ENCODE results near the gene HEATR5B. TPM values are rescaled to one million over a fixed set of nuclear protein-coding genes. Genes with fewer than 3 reads are reported as not detected.

HEATR5B gene
- 11.0 to 12.6 TPM (median 12.5 TPM) in 3 replicates for total RNA-seq (2021)
- Bru-seq, nascent RNA = percentile 60 among the genes with signal in this experiment
- long read RNA-seq, experiment 1, full-length matches to known transcripts = 20 of 49 reads
- long read RNA-seq, experiment 1, partial matches to known transcripts = 12 of 49 reads
- long read RNA-seq, experiment 1, other reads (novel, unspliced or antisense) = 17 of 49 reads
- long read RNA-seq, experiment 2, full-length matches to known transcripts = 1 of 7 reads
- long read RNA-seq, experiment 2, partial matches to known transcripts = 5 of 7 reads
- long read RNA-seq, experiment 2, other reads (novel, unspliced or antisense) = 1 of 7 reads
- long read RNA-seq, experiment 3, partial matches to known transcripts = 3 of 3 reads
- long read RNA-seq, experiment 3, other reads (novel, unspliced or antisense) = 0 of 3 reads

DNA sequence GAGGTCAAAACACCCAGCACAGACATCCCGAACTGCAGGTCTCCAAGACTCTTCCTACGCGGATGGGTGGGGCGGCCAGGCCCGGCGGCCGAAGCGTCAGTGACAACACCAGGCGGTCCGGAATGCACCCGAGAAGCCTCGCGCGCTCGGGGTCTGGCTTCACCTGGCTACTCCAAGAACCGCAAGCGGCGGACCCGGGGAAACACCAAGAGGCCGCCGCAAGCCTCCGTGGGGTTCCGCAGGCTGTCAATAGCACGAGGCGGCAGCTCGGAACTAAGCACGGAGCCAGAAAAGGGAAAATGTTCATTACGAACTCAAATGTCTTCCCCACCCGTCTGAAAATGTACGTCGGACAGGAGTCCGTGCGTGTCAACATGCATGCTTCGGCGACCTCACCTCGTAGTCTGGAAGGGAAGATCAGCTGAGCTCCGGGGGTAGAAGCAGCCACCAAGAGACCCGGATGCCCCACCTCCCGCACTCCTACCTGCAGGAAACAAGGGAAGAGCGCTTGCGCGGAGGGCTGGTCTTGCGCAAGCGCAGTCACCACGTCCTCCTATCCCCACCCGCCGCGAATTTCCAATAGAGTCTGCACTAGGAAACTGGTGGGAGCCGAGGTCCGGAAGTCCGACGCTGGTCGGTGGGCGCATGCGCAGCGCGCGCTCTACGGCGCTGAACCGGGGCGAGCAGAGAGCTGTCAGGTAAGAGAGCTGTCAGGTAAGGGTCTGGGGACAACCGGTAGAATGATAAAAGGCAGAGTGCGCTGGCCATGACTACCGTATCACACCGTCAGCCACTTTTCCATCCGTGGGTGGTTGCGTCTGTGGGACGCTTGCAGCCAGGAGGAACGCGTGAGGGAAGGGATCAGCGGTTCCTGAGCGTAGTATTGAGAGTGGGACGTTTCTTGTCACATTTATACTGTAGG lies at the start of gene HEATR5B, which contains the start of gene GPATCH11:
TSS of gene HEATR5B (minus strand) at position 500 of the 922 bp plus-strand sequence. CDS start 958 bp downstream, outside the sequence.
TSS of gene GPATCH11 (plus strand) at position 646 of the 922 bp plus-strand sequence. CDS start 3,864 bp downstream, outside the sequence.
- H3K4me1 Mint-ChIP-seq = no peaks in the 10 kb centered on the region; the same call in 1 of the 2 replicates
- no peak within 1 kb of the TSS for H3K4me3 Mint-ChIP-seq
- CTCF ChIA-PET = interaction anchor here (0.8 to 1.2 kb wide), 3 partner anchors 29 to 299 kb away, joined by 3 to 4 read pairs (median 3); no protein-coding TSS in a partner anchor
- H3K9me3 Mint-ChIP-seq = no peaks in the 10 kb centered on the region
- ATAC-seq (peak; percentile 96), DNase-seq (ENCODE audit: low spot score) (peak; percentile 98)
- POLR2A ChIA-PET = interaction anchor here (0.6 kb wide), 1 partner anchor 173 kb away, joined by 8 read pairs; no protein-coding TSS in a partner anchor
- peaks cover 2% of the 10 kb centered on the region; the same call in 1 of the 2 replicates for H3K36me3 Mint-ChIP-seq
- TF ChIP-seq, protein P1, sequence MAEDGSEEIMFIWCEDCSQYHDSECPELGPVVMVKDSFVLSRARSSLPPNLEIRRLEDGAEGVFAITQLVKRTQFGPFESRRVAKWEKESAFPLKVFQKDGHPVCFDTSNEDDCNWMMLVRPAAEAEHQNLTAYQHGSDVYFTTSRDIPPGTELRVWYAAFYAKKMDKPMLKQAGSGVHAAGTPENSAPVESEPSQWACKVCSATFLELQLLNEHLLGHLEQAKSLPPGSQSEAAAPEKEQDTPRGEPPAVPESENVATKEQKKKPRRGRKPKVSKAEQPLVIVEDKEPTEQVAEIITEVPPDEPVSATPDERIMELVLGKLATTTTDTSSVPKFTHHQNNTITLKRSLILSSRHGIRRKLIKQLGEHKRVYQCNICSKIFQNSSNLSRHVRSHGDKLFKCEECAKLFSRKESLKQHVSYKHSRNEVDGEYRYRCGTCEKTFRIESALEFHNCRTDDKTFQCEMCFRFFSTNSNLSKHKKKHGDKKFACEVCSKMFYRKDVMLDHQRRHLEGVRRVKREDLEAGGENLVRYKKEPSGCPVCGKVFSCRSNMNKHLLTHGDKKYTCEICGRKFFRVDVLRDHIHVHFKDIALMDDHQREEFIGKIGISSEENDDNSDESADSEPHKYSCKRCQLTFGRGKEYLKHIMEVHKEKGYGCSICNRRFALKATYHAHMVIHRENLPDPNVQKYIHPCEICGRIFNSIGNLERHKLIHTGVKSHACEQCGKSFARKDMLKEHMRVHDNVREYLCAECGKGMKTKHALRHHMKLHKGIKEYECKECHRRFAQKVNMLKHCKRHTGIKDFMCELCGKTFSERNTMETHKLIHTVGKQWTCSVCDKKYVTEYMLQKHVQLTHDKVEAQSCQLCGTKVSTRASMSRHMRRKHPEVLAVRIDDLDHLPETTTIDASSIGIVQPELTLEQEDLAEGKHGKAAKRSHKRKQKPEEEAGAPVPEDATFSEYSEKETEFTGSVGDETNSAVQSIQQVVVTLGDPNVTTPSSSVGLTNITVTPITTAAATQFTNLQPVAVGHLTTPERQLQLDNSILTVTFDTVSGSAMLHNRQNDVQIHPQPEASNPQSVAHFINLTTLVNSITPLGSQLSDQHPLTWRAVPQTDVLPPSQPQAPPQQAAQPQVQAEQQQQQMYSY (CRISPR knock-in tag; IDR thresholded peaks at IDR 0.05) = 0 out of 2 replicates have a peak, but pooled peaks have one; percentile 21
- TF ChIP-seq GABPB1 (CRISPR knock-in tag; IDR thresholded peaks at IDR 0.05) (peak; percentile 68), SMAD3 (CRISPR knock-in tag; IDR thresholded peaks at IDR 0.05; ENCODE audit: borderline replicate concordance) (no peak), KAT7 (CRISPR knock-in tag; IDR thresholded peaks at IDR 0.05; ENCODE audit: borderline replicate concordance) (no peak), ZNF423 (CRISPR knock-in tag; IDR thresholded peaks at IDR 0.05) (peak; percentile 57; the same call in 1 of the 2 replicates), CREM (CRISPR knock-in tag; IDR thresholded peaks at IDR 0.05) (no peak), ETV6 (CRISPR knock-in tag; IDR thresholded peaks at IDR 0.05) (peak; percentile 22; the same call in 1 of the 2 replicates), NFATC4 (CRISPR knock-in tag; IDR thresholded peaks at IDR 0.05) (no peak), RELA (CRISPR knock-in tag; IDR thresholded peaks at IDR 0.05; ENCODE audit: borderline replicate concordance) (0 out of 2 replicates have a peak, but pooled peaks have one; percentile 53), SOX15 (CRISPR knock-in tag; IDR thresholded peaks at IDR 0.05) (no peak)
- TF ChIP-seq, protein P2, sequence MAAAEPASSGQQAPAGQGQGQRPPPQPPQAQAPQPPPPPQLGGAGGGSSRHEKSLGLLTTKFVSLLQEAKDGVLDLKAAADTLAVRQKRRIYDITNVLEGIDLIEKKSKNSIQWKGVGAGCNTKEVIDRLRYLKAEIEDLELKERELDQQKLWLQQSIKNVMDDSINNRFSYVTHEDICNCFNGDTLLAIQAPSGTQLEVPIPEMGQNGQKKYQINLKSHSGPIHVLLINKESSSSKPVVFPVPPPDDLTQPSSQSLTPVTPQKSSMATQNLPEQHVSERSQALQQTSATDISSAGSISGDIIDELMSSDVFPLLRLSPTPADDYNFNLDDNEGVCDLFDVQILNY (CRISPR knock-in tag; IDR thresholded peaks at IDR 0.05) = 0 out of 2 replicates have a peak, but pooled peaks have one; percentile 10
- TF ChIP-seq, protein P3, sequence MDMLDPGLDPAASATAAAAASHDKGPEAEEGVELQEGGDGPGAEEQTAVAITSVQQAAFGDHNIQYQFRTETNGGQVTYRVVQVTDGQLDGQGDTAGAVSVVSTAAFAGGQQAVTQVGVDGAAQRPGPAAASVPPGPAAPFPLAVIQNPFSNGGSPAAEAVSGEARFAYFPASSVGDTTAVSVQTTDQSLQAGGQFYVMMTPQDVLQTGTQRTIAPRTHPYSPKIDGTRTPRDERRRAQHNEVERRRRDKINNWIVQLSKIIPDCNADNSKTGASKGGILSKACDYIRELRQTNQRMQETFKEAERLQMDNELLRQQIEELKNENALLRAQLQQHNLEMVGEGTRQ (CRISPR knock-in tag; IDR thresholded peaks at IDR 0.05) = no peak
- TF ChIP-seq, protein P4, sequence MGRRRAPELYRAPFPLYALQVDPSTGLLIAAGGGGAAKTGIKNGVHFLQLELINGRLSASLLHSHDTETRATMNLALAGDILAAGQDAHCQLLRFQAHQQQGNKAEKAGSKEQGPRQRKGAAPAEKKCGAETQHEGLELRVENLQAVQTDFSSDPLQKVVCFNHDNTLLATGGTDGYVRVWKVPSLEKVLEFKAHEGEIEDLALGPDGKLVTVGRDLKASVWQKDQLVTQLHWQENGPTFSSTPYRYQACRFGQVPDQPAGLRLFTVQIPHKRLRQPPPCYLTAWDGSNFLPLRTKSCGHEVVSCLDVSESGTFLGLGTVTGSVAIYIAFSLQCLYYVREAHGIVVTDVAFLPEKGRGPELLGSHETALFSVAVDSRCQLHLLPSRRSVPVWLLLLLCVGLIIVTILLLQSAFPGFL (CRISPR knock-in tag; IDR thresholded peaks at IDR 0.05; ENCODE audit: borderline replicate concordance) = no peak
- TF ChIP-seq, protein P5, sequence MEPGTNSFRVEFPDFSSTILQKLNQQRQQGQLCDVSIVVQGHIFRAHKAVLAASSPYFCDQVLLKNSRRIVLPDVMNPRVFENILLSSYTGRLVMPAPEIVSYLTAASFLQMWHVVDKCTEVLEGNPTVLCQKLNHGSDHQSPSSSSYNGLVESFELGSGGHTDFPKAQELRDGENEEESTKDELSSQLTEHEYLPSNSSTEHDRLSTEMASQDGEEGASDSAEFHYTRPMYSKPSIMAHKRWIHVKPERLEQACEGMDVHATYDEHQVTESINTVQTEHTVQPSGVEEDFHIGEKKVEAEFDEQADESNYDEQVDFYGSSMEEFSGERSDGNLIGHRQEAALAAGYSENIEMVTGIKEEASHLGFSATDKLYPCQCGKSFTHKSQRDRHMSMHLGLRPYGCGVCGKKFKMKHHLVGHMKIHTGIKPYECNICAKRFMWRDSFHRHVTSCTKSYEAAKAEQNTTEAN (CRISPR knock-in tag; IDR thresholded peaks at IDR 0.05) = no peak
- TF ChIP-seq, protein P6, sequence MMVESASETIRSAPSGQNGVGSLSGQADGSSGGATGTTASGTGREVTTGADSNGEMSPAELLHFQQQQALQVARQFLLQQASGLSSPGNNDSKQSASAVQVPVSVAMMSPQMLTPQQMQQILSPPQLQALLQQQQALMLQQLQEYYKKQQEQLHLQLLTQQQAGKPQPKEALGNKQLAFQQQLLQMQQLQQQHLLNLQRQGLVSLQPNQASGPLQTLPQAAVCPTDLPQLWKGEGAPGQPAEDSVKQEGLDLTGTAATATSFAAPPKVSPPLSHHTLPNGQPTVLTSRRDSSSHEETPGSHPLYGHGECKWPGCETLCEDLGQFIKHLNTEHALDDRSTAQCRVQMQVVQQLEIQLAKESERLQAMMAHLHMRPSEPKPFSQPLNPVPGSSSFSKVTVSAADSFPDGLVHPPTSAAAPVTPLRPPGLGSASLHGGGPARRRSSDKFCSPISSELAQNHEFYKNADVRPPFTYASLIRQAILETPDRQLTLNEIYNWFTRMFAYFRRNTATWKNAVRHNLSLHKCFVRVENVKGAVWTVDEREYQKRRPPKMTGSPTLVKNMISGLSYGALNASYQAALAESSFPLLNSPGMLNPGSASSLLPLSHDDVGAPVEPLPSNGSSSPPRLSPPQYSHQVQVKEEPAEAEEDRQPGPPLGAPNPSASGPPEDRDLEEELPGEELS (CRISPR knock-in tag; IDR thresholded peaks at IDR 0.05) = 0 out of 2 replicates have a peak, but pooled peaks have one; percentile 63
- TF ChIP-seq, protein P7, sequence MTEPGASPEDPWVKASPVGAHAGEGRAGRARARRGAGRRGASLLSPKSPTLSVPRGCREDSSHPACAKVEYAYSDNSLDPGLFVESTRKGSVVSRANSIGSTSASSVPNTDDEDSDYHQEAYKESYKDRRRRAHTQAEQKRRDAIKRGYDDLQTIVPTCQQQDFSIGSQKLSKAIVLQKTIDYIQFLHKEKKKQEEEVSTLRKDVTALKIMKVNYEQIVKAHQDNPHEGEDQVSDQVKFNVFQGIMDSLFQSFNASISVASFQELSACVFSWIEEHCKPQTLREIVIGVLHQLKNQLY (CRISPR knock-in tag; IDR thresholded peaks at IDR 0.05) = no peak
- TF ChIP-seq, protein P8, sequence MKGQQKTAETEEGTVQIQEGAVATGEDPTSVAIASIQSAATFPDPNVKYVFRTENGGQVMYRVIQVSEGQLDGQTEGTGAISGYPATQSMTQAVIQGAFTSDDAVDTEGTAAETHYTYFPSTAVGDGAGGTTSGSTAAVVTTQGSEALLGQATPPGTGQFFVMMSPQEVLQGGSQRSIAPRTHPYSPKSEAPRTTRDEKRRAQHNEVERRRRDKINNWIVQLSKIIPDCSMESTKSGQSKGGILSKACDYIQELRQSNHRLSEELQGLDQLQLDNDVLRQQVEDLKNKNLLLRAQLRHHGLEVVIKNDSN (CRISPR knock-in tag; IDR thresholded peaks at IDR 0.05) = peak; percentile 57; the same call in 1 of the 2 replicates
- TF ChIP-seq, protein P9, sequence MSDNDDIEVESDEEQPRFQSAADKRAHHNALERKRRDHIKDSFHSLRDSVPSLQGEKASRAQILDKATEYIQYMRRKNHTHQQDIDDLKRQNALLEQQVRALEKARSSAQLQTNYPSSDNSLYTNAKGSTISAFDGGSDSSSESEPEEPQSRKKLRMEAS (CRISPR knock-in tag; IDR thresholded peaks at IDR 0.05) = peak; percentile 66; the same call in 1 of the 2 replicates
- no peak within 1 kb of the TSS; the same call in 1 of the 2 replicates for H3K27ac Mint-ChIP-seq
- no peaks in the 10 kb centered on the region for H3K27me3 Mint-ChIP-seq (ENCODE audit: low read depth)

All from WTC11 (cell line).